ENCODE data around the gene ESR2.

- peak; percentile 7 for TF ChIP-seq CTCF (IDR thresholded peaks at IDR 0.05; ENCODE audit: low read depth, low read length, missing input control)
- TF ChIP-seq REST (IDR thresholded peaks at IDR 0.05) = no peak
- no peak for TF ChIP-seq ATF3 (IDR thresholded peaks at IDR 0.05)
- TF ChIP-seq YY1 (IDR thresholded peaks at IDR 0.05) = no peak
Observed at GRCh38 chr14:64040044-64040443, 254.1 kb downstream of the ESR2 start.

Data from liver (tissue), 3 donors.